HUDEP-2 (cell line): ENCODE data around the gene CBR1.

Experiments
- DNase-seq, 76 experiments: peaks; one replicate each; lab custom pipeline; 2025; ENCODE audit not compliant: unreplicated experiment in 76 of 76; lab: John Stamatoyannopoulos, UW

CBR1 gene

GRCh38 chr21:36069713-36070583 lies at the start of gene CBR1:
Gene CBR1 (plus strand): TSS chr21:36070024. CDS start chr21:36070116, 92 bp downstream.
- peak; percentile 42 to 99 (median 96) for DNase-seq

GRCh38 chr21:36021251-36021837 lies 48.5 kb upstream of the CBR1 start:
- DNase-seq: no peak

- DNase-seq: no peak
These were observed 47.3 kb upstream of the CBR1 start for GRCh38 chr21:36022427-36023091.

- no peak for DNase-seq
These were observed 46.7 kb upstream of the CBR1 start for GRCh38 chr21:36023092-36023480.

GRCh38 chr21:36024782-36025181 lies 45.0 kb upstream of the CBR1 start:
- no peak for DNase-seq

- no peak for DNase-seq
These were observed 42.5 kb upstream of the CBR1 start for GRCh38 chr21:36027347-36027746.

- peak in 71 of 76 experiments; percentile 8 to 79 (median 51) for DNase-seq
These were observed 41.4 kb upstream of the CBR1 start for GRCh38 chr21:36028127-36029069.

- no peak for DNase-seq
These were observed 40.5 kb upstream of the CBR1 start for GRCh38 chr21:36029309-36029708.

GRCh38 chr21:36030581-36031189 lies 39.1 kb upstream of the CBR1 start:
- peak in 1 of 76 experiments; percentile 12 for DNase-seq

- no peak for DNase-seq
These were observed 37.0 kb upstream of the CBR1 start for GRCh38 chr21:36032647-36033406.

- no peak for DNase-seq
These were observed 35.5 kb upstream of the CBR1 start for GRCh38 chr21:36034211-36034913.

GRCh38 chr21:36035381-36035791 lies 34.4 kb upstream of the CBR1 start:
- peak in 68 of 76 experiments; percentile 12 to 87 (median 52) for DNase-seq

- DNase-seq: no peak
These were observed 30.9 kb upstream of the CBR1 start for GRCh38 chr21:36038701-36039497.

GRCh38 chr21:36039861-36040260 lies 30.0 kb upstream of the CBR1 start:
- no peak for DNase-seq

- DNase-seq: no peak
These were observed 29.4 kb upstream of the CBR1 start for GRCh38 chr21:36040389-36040788.

GRCh38 chr21:36041910-36042309 lies 27.9 kb upstream of the CBR1 start:
- no peak for DNase-seq

- DNase-seq: no peak
These were observed 25.8 kb upstream of the CBR1 start for GRCh38 chr21:36044056-36044455.

GRCh38 chr21:36045993-36046392 lies 23.8 kb upstream of the CBR1 start:
- DNase-seq: no peak
